ENCODE measurements around the gene RELL1.
"Not testable (repeated sequence)": the region's sequence is repeated elsewhere in the genome, so short reads cannot be mapped to it uniquely, and the experiment has no call there.

RELL1 gene

GRCh38 chr4:37693450-37694190, 7.4 kb upstream of the RELL1 start:
- in situ Hi-C loops (cut with MboI; ENCODE audit: low sequenced_read_pairs): no loop called here

GRCh38 chr4:37693030-37693429, 6.9 kb upstream of the RELL1 start:
- in situ Hi-C loops (cut with MboI; ENCODE audit: low sequenced_read_pairs): no loop called here

- in situ Hi-C loops (cut with MboI; ENCODE audit: low sequenced_read_pairs): no loop called here
Measured at GRCh38 chr4:37690976-37691375, 4.8 kb upstream of the RELL1 start.

GRCh38 chr4:37689353-37690095, 3.3 kb upstream of the RELL1 start:
- in situ Hi-C loops (cut with MboI; ENCODE audit: low sequenced_read_pairs): no loop called here

GRCh38 chr4:37687681-37688080, 1.5 kb upstream of the RELL1 start:
- in situ Hi-C loops (cut with MboI; ENCODE audit: low sequenced_read_pairs): no loop called here

- in situ Hi-C loops (cut with MboI; ENCODE audit: low sequenced_read_pairs): no loop called here
Measured at GRCh38 chr4:37687194-37687562, 1.0 kb upstream of the RELL1 start.

GRCh38 chr4:37685823-37686372, 278 bp downstream of the RELL1 start:
- in situ Hi-C loops (cut with MboI; ENCODE audit: low sequenced_read_pairs): no loop called here

- in situ Hi-C loops (cut with MboI; ENCODE audit: low sequenced_read_pairs): no loop called here
Measured at GRCh38 chr4:37685161-37685822, 884 bp downstream of the RELL1 start.

- in situ Hi-C loops (cut with MboI; ENCODE audit: low sequenced_read_pairs): no loop called here
Measured at GRCh38 chr4:37684154-37684553, 2.0 kb downstream of the RELL1 start.

- in situ Hi-C loops (cut with MboI; ENCODE audit: low sequenced_read_pairs): no loop called here
Measured at GRCh38 chr4:37682701-37683401, 3.3 kb downstream of the RELL1 start.

GRCh38 chr4:37680089-37680488, 6.1 kb downstream of the RELL1 start:
- in situ Hi-C loops (cut with MboI; ENCODE audit: low sequenced_read_pairs): no loop called here

- in situ Hi-C loops (cut with MboI; ENCODE audit: low sequenced_read_pairs): no loop called here
Measured at GRCh38 chr4:37679301-37679700, 6.9 kb downstream of the RELL1 start.

- in situ Hi-C loops (cut with MboI; ENCODE audit: low sequenced_read_pairs): no loop called here
Measured at GRCh38 chr4:37678624-37679023, 7.6 kb downstream of the RELL1 start.

GRCh38 chr4:37675587-37676290, 10.4 kb downstream of the RELL1 start:
- in situ Hi-C loops (cut with MboI; ENCODE audit: low sequenced_read_pairs): no loop called here

GRCh38 chr4:37674439-37674838, 11.7 kb downstream of the RELL1 start:
- in situ Hi-C loops (cut with MboI; ENCODE audit: low sequenced_read_pairs): no loop called here

- in situ Hi-C loops (cut with MboI; ENCODE audit: low sequenced_read_pairs): no loop called here
Measured at GRCh38 chr4:37673538-37674192, 12.5 kb downstream of the RELL1 start.

GRCh38 chr4:37671072-37671471, 15.1 kb downstream of the RELL1 start:
- in situ Hi-C loops (cut with MboI; ENCODE audit: low sequenced_read_pairs): no loop called here

GRCh38 chr4:37670249-37670648, 15.9 kb downstream of the RELL1 start:
- in situ Hi-C loops (cut with MboI; ENCODE audit: low sequenced_read_pairs): no loop called here

- in situ Hi-C loops (cut with MboI; ENCODE audit: low sequenced_read_pairs): not testable (repeated sequence)
Measured at GRCh38 chr4:37669124-37669523, 17.1 kb downstream of the RELL1 start.
